AG04450 (cell line): ENCODE data around the gene RAB11A. TPM values are rescaled to one million over a fixed set of nuclear protein-coding genes. Genes with fewer than 3 reads are reported as not detected.

ENCODE experiments used
- CTCF ChIA-PET: fragments of 300-600, 350-600 bp; formaldehyde crosslinking; extraction: SDS; loops from one replicate; lab custom pipeline; 2022; ENCODE audit warnings: antibody characterized with exemption, inconsistent platforms; lab: Charles Lee
- POLR2A ChIA-PET: fragments of 350-600 bp; formaldehyde crosslinking; extraction: SDS; loops from one replicate; lab custom pipeline; 2021; ENCODE audit warnings: antibody characterized with exemption, inconsistent platforms; lab: Yijun Ruan, JAX
- DNase-seq: peaks from one replicate; pipeline ENCODE4 v3.0.0-alpha.2; 2011; ENCODE audit warnings: low read depth, low spot score
- H3K27ac ChIP-seq: one replicate; pipeline ENCODE4 v1.5.1; 2012; ENCODE audit warnings: low read depth, low read length, control low read depth
- H3K27me3 ChIP-seq: one replicate; pipeline ENCODE4 v1.6.0; 2012; ENCODE audit warnings: low read length; ENCODE audit not compliant: control insufficient read depth, insufficient read depth
- H3K4me3 ChIP-seq: 2 replicates; pipeline ENCODE4 v1.5.1; 2011; ENCODE audit warnings: mild to moderate bottlenecking, low read depth, low read length, control low read depth
- H3K9me3 ChIP-seq: 2 replicates; pipeline ENCODE4 v1.5.1; 2012; ENCODE audit warnings: low read length; ENCODE audit not compliant: control insufficient read depth, insufficient read depth
- polyA minus RNA-seq: library from RNA; depleted of rRNA, polyadenylated mRNA; stranded (reverse); fragments of >200 nt; gene quantifications from 2 replicates; pipeline ENCODE4 v1.2.3, GENCODE V29; 2011; rRNA and poly(A)+ RNA removed
- polyA plus RNA-seq: library from polyadenylated mRNA; depleted of rRNA; stranded (reverse); fragments of >200 nt; gene quantifications from 2 replicates; pipeline ENCODE4 v1.2.3, GENCODE V29; 2011; rRNA removed
- TF ChIP-seq, protein P1 (sequence below): IDR thresholded peaks from 2 replicates; pipeline ENCODE4 v1.5.1; 2011; ENCODE audit warnings: low read depth, low read length, control low read depth, inconsistent platforms

Gene RAB11A
- 315 and 399 TPM in 2 replicates for polyA plus RNA-seq
- 74.9 and 130 TPM in 2 replicates for polyA minus RNA-seq

DNA sequence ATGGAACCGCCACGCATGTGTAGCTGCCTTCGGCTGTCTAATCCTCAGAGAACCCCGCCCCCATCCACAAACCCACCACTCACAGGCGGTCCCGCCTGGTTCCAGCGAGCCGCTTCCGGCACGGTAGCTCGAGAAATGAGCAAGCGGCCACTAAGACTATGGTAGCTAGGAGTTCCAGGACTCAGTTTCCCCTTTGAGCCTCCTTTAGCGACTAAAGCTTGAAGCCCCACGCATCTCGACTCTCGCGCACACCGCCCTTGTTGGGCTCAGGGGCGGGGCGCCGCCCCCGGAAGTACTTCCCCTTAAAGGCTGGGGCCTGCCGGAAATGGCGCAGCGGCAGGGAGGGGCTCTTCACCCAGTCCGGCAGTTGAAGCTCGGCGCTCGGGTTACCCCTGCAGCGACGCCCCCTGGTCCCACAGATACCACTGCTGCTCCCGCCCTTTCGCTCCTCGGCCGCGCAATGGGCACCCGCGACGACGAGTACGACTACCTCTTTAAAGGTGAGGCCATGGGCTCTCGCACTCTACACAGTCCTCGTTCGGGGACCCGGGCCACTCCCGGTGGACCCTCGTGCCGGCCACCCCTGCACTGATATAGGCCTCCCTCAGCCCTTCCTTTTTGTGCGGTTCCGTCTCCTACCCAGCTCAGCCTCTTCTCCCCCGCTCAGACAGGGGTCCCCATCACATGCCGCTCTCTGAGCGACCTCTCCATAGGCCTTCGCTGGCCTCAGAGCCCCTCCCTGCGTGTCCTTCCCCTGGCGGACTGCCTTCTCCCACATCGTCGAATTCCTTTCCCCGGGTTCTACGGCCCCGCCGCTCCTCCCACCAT is at the start of gene RAB11A:
Gene RAB11A, plus strand, starts transcription at position 366 of the 828 bp plus-strand sequence. Its CDS starts 95 bp downstream, at position 461.
- ChIA-PET POLR2A (interaction anchor here (0.5 to 3.7 kb wide), 15 partner anchors 8 to 684 kb away, joined by 3 to 31 read pairs (median 4); partner anchors contain the start of genes CLPX, DENND4A and INTS14), CTCF (interaction anchor here (0.8 to 2.4 kb wide), 5 partner anchors 34 to 259 kb away, joined by 3 to 11 read pairs (median 5); partner anchors contain the start of gene INTS14)
- H3K9me3 ChIP-seq, result peaks cover 8% of the 10 kb centered on the region
- peak within 1 kb of the TSS; percentile 83 for H3K27ac ChIP-seq
- DNase-seq, result peak; percentile 93
- H3K4me3 ChIP-seq, result peak within 1 kb of the TSS; percentile 99
- TF ChIP-seq, protein P1, sequence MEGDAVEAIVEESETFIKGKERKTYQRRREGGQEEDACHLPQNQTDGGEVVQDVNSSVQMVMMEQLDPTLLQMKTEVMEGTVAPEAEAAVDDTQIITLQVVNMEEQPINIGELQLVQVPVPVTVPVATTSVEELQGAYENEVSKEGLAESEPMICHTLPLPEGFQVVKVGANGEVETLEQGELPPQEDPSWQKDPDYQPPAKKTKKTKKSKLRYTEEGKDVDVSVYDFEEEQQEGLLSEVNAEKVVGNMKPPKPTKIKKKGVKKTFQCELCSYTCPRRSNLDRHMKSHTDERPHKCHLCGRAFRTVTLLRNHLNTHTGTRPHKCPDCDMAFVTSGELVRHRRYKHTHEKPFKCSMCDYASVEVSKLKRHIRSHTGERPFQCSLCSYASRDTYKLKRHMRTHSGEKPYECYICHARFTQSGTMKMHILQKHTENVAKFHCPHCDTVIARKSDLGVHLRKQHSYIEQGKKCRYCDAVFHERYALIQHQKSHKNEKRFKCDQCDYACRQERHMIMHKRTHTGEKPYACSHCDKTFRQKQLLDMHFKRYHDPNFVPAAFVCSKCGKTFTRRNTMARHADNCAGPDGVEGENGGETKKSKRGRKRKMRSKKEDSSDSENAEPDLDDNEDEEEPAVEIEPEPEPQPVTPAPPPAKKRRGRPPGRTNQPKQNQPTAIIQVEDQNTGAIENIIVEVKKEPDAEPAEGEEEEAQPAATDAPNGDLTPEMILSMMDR, result peak; percentile 44
- H3K27me3 ChIP-seq, result no peaks in the 10 kb centered on the region

DNA sequence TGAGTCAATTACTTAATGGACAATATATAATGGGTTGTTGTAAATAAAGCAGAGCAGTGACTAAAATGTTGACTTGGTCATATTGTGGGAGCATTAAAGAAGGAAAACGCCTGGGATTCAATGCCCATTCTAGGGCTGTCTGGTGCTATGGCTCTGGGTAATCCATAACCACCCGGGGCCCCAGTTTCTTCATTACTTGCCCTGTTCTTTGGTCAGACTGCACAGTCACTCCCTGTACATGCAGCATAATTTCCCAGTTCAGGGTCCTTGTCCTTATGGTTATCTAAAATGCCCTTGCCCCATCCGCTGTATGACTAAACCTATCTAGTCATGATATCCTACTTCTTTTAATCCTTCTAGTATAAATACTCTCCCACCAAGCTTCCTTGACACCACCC is 49.7 kb upstream of the RAB11A start:
- no peak overlapping the region for H3K27ac ChIP-seq
- H3K9me3 ChIP-seq, result no peaks in the 10 kb centered on the region
- TF ChIP-seq, protein P1, result no peak
- no peak for DNase-seq
- no peak overlapping the region for H3K4me3 ChIP-seq
- H3K27me3 ChIP-seq, result no peaks in the 10 kb centered on the region
- ChIA-PET CTCF (interaction anchor here (1.2 to 1.4 kb wide), 2 partner anchors 10 to 43 kb away, joined by 3 to 4 read pairs; no protein-coding TSS in a partner anchor), POLR2A (no interaction called here)

DNA sequence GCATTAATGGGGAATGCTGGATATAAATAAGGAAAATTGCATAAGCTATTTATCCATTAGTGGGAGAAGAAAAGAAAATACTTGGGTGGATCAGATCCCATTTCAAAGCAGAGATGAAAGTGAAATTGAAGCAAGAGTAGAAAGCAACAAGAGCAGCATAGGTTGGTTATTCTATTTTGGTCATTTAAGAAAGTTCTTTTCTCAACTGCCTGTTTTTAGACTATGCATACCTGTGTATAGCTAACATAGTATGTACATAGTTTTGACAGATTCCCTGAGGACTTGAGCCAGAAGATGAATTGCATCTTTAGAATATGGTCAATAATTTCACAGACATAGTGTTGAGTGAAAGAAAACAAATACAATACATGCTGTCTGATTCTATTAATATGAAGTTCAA is 48.2 kb upstream of the RAB11A start:
- CTCF ChIA-PET, result interaction anchor here (1.7 kb wide), 1 partner anchor 12 kb away, joined by 5 read pairs; no protein-coding TSS in a partner anchor
- no peak overlapping the region for H3K27ac ChIP-seq
- H3K9me3 ChIP-seq, result no peaks in the 10 kb centered on the region
- no peak for DNase-seq
- no peak overlapping the region for H3K4me3 ChIP-seq
- H3K27me3 ChIP-seq, result no peaks in the 10 kb centered on the region
- TF ChIP-seq, protein P1, result no peak
- POLR2A ChIA-PET, result no interaction called here

DNA sequence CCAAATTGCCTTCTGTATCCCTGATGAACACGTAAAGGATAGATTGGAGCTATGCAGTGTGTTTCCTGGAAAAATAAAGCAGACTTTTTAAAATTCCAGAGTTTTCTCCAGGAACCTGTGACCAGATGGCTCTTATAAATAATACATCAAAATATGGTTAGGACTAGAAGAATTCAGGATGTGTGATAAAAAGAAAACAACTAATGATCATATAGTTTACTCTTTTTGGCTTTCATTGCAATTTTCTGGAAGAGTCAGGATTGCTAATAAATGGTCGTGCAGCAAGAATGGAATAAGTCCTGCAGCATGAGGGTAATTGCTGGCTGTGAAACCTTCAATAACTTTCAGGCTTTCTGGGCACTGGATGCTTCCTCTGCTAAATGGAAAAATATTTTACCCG is 47.0 kb upstream of the RAB11A start:
- no peaks in the 10 kb centered on the region for H3K9me3 ChIP-seq
- ChIA-PET CTCF (interaction anchor here (0.6 to 1.7 kb wide), 5 partner anchors 10 to 1352 kb away, joined by 3 to 6 read pairs (median 3); no protein-coding TSS in a partner anchor), POLR2A (no interaction called here)
- H3K27ac ChIP-seq, result no peak overlapping the region
- no peaks in the 10 kb centered on the region for H3K27me3 ChIP-seq
- H3K4me3 ChIP-seq, result no peak overlapping the region
- no peak for DNase-seq
- TF ChIP-seq, protein P1, result no peak
